ENCODE data around the gene MAPK9.

DNA sequence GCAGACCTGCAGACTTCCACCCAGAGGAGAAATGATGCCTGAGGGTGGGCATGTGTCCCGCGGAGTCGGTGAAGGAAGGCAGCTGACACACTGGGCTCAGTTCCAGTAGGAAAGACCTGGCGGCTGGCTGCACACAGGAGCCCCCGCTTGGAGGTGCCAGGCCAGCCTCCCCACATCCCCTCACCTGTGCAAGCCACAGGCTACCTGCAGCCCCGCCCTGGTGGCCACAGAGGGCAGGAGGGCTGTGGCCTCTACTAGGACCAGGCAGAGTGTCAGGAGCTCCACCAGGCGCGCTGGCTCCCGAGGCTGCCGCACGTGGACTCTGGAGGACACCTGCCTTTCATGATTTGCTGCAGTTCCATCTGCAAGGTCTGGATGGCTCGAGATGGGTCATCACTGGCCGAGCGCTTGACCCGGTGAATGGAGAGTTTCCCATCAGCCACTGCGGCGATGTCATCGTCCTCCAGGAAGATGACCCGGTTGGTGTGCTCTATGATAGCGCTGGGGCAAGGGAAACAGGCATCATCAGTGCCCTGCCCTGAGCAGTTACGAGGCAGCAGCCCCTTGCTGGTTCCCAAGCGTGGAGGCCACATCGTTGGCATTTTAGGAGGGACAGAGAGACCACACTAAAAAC, 26.7 kb upstream of the MAPK9 start:
- TF ChIP-seq, protein P1, sequence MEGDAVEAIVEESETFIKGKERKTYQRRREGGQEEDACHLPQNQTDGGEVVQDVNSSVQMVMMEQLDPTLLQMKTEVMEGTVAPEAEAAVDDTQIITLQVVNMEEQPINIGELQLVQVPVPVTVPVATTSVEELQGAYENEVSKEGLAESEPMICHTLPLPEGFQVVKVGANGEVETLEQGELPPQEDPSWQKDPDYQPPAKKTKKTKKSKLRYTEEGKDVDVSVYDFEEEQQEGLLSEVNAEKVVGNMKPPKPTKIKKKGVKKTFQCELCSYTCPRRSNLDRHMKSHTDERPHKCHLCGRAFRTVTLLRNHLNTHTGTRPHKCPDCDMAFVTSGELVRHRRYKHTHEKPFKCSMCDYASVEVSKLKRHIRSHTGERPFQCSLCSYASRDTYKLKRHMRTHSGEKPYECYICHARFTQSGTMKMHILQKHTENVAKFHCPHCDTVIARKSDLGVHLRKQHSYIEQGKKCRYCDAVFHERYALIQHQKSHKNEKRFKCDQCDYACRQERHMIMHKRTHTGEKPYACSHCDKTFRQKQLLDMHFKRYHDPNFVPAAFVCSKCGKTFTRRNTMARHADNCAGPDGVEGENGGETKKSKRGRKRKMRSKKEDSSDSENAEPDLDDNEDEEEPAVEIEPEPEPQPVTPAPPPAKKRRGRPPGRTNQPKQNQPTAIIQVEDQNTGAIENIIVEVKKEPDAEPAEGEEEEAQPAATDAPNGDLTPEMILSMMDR (IDR thresholded peaks at IDR 0.05; ENCODE audit: insufficient read depth, low read length, poor library complexity, severe bottlenecking), result no peak
- no peak for TF ChIP-seq EZH2phosphoT487 (conservative IDR thresholded peaks at IDR 0.05; ENCODE audit: low read length)

Measured in SU-DHL-6 (cell line).